K562 (cell line): Measurements from ENCODE around the gene KCNAB1.

Source experiments
- ATF7 ChIP-seq: fragments of 450-650 bp; IDR thresholded peaks from 2 replicates; pipeline ENCODE4 v1.7.1; 2014; ENCODE audit warnings: mild to moderate bottlenecking, moderate library complexity
- CBX8 ChIP-seq: fragments of 200-600 bp; sonication (generic); IDR thresholded peaks from 2 replicates; pipeline ENCODE4 v1.6.1; 2012; ENCODE audit warnings: borderline replicate concordance, mixed run types, low read depth, mild to moderate bottlenecking, moderate library complexity, mixed read lengths, low read length, control low read depth, inconsistent platforms; ENCODE audit not compliant: poor library complexity, severe bottlenecking; ENCODE audit errors: extremely low read depth
- CREB5 ChIP-seq: fragments of 250-450 bp; sonication (Bioruptor Pico); IDR thresholded peaks from 2 replicates; pipeline ENCODE4 v1.5.0; 2020; ENCODE audit warnings: mild to moderate bottlenecking
- CTCF ChIP-seq, 3 experiments: IDR thresholded peaks in 2 of 3; conservative IDR thresholded peaks in 1 of 3; 2 replicates each; pipeline ENCODE4 v1.5.1; 2011 to 2012; ENCODE audit warnings: low read length in 3 of 3, mild to moderate bottlenecking in 3 of 3, control low read depth in 2 of 3, improper control_type of control experiment in 1 of 3, inconsistent platforms in 1 of 3, low read depth in 1 of 3, mixed read lengths in 1 of 3, moderate library complexity in 1 of 3; ENCODE audit not compliant: insufficient read depth in 2 of 3
- DIDO1 ChIP-seq: fragments of 450-650 bp; IDR thresholded peaks from 2 replicates; pipeline ENCODE4 v1.6.1; 2016; ENCODE audit warnings: low read depth, missing biosample characterization, missing genetic modification characterization
- E4F1 ChIP-seq: fragments of 250-450 bp; sonication (Bioruptor Pico); IDR thresholded peaks from 2 replicates; pipeline ENCODE4 v1.5.0; 2021; ENCODE audit warnings: mild to moderate bottlenecking, borderline replicate concordance
- ELF2 ChIP-seq: fragments of 250-450 bp; sonication (Bioruptor Pico); IDR thresholded peaks from 2 replicates; pipeline ENCODE4 v1.5.0; 2021; ENCODE audit warnings: mild to moderate bottlenecking
- FOXK1 ChIP-seq: sonication (generic); formaldehyde crosslinking; IDR thresholded peaks from 2 replicates; pipeline ENCODE4 v1.8.0; 2022; ENCODE audit warnings: missing genetic modification reagents, mild to moderate bottlenecking, borderline replicate concordance
- IFI16 ChIP-seq: fragments of 250-450 bp; sonication (Bioruptor Pico); IDR thresholded peaks from 2 replicates; pipeline ENCODE4 v2.1.2; 2022; ENCODE audit warnings: mild to moderate bottlenecking, inconsistent platforms
- POLR2AphosphoS5 ChIP-seq: IDR thresholded peaks from 2 replicates; pipeline ENCODE4 v1.6.1; 2011; ENCODE audit warnings: mild to moderate bottlenecking, low read depth, low read length, moderate library complexity; ENCODE audit not compliant: control insufficient read depth, insufficient read depth
- THRA ChIP-seq: fragments of 450-650 bp; IDR thresholded peaks from 2 replicates; pipeline ENCODE4 v1.6.1; 2017; ENCODE audit warnings: mild to moderate bottlenecking, moderate library complexity
- TRIM28 ChIP-seq: fragments of 450-650 bp; IDR thresholded peaks from 2 replicates; pipeline ENCODE4 v1.6.1; 2017
- XRCC3 ChIP-seq: fragments of 450-650 bp; IDR thresholded peaks from 2 replicates; pipeline ENCODE4 v1.6.1; 2017; ENCODE audit warnings: mild to moderate bottlenecking, moderate library complexity
- ZBTB7A ChIP-seq: IDR thresholded peaks from 2 replicates; pipeline ENCODE4 v1.6.1; 2011; ENCODE audit warnings: low read depth, mild to moderate bottlenecking, low read length, moderate library complexity, borderline replicate concordance; ENCODE audit not compliant: control insufficient read depth

- TF ChIP-seq FOXK1 (CRISPR knock-in tag) (no peak), XRCC3 (no peak), TRIM28 (no peak), THRA (no peak), DIDO1 (no peak), E4F1 (CRISPR knock-in tag) (no peak), POLR2AphosphoS5 (no peak), CTCF (IDR thresholded peaks at IDR 0.05 in 2 of 3, conservative IDR thresholded peaks at IDR 0.05 in 1 of 3; ENCODE audit: insufficient read depth in 2 of 3, low read depth in 1 of 3, low read length in 3 of 3) (no peak), ZBTB7A (no peak), CBX8 (no peak), ELF2 (CRISPR knock-in tag) (no peak), ATF7 (no peak), CREB5 (CRISPR knock-in tag) (no peak), IFI16 (CRISPR knock-in tag) (no peak)
Observed at GRCh38 chr3:156358232-156358631, 237.9 kb downstream of the KCNAB1 start.
